ENCODE results near the gene TAF6. TPM values are rescaled to one million over a fixed set of nuclear protein-coding genes. Genes with fewer than 3 reads are reported as not detected.

The TAF6 gene
- total and polyA plus RNA-seq, 9 of the 15 experiments (the other 6 are each of a cell fraction or from before 2014, with no cell fraction given), result 0.78 to 78.7 (median 21.3) TPM

DNA sequence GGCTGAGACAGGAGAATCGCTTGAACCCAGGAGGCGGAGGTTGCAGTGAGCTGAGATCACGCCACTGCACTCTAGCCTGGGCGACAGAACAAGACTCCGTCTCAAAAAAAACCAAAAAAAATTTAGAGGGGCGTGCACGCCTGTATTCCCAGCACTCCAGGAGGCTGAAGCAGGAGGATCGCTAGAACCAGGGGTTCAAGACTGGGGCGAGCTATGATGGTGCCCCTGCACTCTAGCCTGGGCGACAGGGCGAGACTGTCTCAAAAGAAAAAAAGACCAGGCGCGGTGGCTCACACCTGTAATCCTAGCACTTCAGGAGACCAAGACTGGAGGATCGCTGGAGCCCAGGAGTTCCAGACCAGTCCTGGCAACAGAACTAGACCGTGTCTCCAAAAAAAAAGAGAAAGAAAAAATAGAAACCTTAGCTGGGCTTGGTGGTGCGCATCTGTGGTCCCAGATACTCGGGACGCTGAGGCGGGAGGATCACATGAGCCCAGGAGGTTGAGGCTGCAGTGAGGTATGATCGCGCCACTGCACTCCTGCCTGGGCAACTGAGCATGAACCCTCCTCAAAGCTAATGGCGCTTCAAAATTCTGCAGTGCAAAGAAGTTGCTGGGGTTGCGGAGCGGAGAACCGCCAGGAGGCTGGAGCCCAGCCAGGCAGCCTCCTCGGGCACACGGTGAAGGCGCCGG, 7.2 kb upstream of the TAF6 start (continued):
- TF ChIP-seq, protein P1, sequence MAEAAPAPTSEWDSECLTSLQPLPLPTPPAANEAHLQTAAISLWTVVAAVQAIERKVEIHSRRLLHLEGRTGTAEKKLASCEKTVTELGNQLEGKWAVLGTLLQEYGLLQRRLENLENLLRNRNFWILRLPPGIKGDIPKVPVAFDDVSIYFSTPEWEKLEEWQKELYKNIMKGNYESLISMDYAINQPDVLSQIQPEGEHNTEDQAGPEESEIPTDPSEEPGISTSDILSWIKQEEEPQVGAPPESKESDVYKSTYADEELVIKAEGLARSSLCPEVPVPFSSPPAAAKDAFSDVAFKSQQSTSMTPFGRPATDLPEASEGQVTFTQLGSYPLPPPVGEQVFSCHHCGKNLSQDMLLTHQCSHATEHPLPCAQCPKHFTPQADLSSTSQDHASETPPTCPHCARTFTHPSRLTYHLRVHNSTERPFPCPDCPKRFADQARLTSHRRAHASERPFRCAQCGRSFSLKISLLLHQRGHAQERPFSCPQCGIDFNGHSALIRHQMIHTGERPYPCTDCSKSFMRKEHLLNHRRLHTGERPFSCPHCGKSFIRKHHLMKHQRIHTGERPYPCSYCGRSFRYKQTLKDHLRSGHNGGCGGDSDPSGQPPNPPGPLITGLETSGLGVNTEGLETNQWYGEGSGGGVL (CRISPR knock-in tag; IDR thresholded peaks at IDR 0.05), result no peak
- TF ChIP-seq POLR3G (IDR thresholded peaks at IDR 0.05; ENCODE audit: extremely low read depth, insufficient read length, insufficient replicate concordance) (no peak), PRPF4 (IDR thresholded peaks at IDR 0.05; ENCODE audit: insufficient read depth, low read depth, low read length, poor library complexity, severe bottlenecking) (no peak), NUFIP1 (IDR thresholded peaks at IDR 0.05; ENCODE audit: partially characterized antibody) (no peak), ESRRA (IDR thresholded peaks at IDR 0.05; ENCODE audit: borderline replicate concordance, low read depth) (no peak), CHD1 (IDR thresholded peaks at IDR 0.05; ENCODE audit: low read length) (no peak), PHTF2 (CRISPR knock-in tag; IDR thresholded peaks at IDR 0.05) (no peak), HDAC2 (IDR thresholded peaks at IDR 0.05) (no peak), CHCHD3 (CRISPR knock-in tag; IDR thresholded peaks at IDR 0.05) (peak; percentile 48; the same call in 1 of the 2 replicates), NCOA2 (IDR thresholded peaks at IDR 0.05; ENCODE audit: partially characterized antibody in 2 of 2) (no peak), ARHGAP35 (IDR thresholded peaks at IDR 0.05; ENCODE audit: partially characterized antibody) (no peak), ZNF551 (CRISPR knock-in tag; IDR thresholded peaks at IDR 0.05) (no peak), RUNX1 (IDR thresholded peaks at IDR 0.05; ENCODE audit: low read depth) (no peak), ZNF3 (CRISPR knock-in tag; IDR thresholded peaks at IDR 0.05) (no peak), ADNP (tag; IDR thresholded peaks at IDR 0.05) (no peak)
- TF ChIP-seq, protein P2, sequence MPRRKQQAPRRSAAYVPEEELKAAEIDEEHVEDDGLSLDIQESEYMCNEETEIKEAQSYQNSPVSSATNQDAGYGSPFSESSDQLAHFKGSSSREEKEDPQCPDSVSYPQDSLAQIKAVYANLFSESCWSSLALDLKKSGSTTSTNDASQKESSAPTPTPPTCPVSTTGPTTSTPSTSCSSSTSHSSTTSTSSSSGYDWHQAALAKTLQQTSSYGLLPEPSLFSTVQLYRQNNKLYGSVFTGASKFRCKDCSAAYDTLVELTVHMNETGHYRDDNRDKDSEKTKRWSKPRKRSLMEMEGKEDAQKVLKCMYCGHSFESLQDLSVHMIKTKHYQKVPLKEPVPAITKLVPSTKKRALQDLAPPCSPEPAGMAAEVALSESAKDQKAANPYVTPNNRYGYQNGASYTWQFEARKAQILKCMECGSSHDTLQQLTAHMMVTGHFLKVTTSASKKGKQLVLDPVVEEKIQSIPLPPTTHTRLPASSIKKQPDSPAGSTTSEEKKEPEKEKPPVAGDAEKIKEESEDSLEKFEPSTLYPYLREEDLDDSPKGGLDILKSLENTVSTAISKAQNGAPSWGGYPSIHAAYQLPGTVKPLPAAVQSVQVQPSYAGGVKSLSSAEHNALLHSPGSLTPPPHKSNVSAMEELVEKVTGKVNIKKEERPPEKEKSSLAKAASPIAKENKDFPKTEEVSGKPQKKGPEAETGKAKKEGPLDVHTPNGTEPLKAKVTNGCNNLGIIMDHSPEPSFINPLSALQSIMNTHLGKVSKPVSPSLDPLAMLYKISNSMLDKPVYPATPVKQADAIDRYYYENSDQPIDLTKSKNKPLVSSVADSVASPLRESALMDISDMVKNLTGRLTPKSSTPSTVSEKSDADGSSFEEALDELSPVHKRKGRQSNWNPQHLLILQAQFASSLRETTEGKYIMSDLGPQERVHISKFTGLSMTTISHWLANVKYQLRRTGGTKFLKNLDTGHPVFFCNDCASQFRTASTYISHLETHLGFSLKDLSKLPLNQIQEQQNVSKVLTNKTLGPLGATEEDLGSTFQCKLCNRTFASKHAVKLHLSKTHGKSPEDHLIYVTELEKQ (CRISPR knock-in tag; IDR thresholded peaks at IDR 0.05), result no peak
- TF ChIP-seq, protein P3, sequence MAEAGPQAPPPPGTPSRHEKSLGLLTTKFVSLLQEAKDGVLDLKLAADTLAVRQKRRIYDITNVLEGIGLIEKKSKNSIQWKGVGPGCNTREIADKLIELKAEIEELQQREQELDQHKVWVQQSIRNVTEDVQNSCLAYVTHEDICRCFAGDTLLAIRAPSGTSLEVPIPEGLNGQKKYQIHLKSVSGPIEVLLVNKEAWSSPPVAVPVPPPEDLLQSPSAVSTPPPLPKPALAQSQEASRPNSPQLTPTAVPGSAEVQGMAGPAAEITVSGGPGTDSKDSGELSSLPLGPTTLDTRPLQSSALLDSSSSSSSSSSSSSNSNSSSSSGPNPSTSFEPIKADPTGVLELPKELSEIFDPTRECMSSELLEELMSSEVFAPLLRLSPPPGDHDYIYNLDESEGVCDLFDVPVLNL (CRISPR knock-in tag; IDR thresholded peaks at IDR 0.05; ENCODE audit: low read depth), result no peak
- TF ChIP-seq, protein P4, sequence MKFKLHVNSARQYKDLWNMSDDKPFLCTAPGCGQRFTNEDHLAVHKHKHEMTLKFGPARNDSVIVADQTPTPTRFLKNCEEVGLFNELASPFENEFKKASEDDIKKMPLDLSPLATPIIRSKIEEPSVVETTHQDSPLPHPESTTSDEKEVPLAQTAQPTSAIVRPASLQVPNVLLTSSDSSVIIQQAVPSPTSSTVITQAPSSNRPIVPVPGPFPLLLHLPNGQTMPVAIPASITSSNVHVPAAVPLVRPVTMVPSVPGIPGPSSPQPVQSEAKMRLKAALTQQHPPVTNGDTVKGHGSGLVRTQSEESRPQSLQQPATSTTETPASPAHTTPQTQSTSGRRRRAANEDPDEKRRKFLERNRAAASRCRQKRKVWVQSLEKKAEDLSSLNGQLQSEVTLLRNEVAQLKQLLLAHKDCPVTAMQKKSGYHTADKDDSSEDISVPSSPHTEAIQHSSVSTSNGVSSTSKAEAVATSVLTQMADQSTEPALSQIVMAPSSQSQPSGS (CRISPR knock-in tag; IDR thresholded peaks at IDR 0.05), result no peak
- TF ChIP-seq, protein P5, sequence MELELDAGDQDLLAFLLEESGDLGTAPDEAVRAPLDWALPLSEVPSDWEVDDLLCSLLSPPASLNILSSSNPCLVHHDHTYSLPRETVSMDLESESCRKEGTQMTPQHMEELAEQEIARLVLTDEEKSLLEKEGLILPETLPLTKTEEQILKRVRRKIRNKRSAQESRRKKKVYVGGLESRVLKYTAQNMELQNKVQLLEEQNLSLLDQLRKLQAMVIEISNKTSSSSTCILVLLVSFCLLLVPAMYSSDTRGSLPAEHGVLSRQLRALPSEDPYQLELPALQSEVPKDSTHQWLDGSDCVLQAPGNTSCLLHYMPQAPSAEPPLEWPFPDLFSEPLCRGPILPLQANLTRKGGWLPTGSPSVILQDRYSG (tag; conservative IDR thresholded peaks at IDR 0.05; ENCODE audit: low read depth), result no peak

Measured in K562 (cell line).